ENCODE results near the gene DSC3.
A peak's percentile ranks its signal among the peaks of the same experiment; 100 is the strongest.
"Not testable (repeated sequence)": the region's sequence is repeated elsewhere in the genome, so short reads cannot be mapped to it uniquely, and the experiment has no call there.

The DSC3 gene

DNA sequence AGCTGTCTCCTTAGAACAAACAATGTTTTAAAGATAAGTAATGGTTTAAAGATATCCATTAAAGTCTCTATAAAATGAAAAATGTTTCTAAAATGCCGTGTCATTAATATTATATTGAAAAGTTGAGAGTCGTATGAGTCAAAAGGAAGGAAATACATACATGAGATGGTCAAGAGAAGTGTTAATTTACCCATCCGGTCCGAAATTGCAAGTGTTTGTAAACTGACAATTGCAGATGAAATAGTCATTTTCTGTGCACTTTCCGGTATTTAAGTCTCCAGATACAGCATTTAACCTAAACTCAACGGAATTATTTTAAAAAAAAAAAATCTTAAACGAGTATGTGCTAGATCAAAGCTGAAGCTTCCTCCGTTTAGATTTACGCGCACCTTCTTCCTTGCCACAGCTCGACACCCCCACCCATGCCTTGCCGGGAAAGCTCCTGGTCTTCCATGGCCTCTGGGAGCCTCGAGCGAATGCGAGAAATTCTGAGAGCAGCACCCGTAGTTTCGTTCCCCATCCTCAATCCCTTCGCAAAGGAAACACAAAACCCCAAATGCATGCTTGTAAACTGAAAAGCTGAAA lies 1.8 kb downstream of the DSC3 start:
- DNase-seq, result no peak

DNA sequence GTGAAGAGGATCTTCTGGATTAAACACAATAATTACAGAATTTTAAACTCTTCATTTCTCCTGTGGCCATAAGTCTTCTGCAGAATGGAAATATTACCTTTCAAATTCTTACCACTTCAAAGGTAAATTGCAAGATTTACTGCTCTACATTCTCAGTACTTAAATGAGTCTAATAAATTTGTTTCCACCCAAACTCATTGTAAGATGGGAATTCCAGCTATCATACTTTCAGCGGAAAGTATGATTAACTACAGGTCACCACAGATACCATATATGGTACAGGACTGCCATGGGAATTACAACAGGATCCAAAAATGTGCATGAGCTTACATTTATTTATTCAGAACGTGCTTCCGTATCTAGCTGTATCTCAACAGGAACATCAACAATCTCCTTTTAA lies 3.1 kb downstream of the DSC3 start:
- DNase-seq, result no peak

DNA sequence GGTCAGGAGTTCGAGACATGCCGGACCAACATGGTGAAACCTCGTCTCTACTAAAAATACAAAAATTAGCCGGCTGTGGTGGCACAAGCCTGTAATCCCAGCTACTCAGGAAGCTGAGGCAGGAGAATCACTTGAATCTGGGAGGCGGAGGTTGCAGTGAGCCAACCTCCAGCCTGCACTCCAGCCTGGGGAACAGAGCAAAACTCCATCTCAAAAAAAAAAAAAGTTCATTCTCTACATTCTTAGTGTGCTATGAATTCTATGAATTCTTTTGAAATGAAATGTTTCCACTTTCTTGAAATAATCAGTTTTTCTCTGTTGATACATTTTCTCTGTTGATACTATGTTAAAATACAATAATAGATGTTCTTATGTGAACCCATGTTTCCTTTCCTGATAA lies 4.9 kb downstream of the DSC3 start:
- DNase-seq, result not testable (repeated sequence)

DNA sequence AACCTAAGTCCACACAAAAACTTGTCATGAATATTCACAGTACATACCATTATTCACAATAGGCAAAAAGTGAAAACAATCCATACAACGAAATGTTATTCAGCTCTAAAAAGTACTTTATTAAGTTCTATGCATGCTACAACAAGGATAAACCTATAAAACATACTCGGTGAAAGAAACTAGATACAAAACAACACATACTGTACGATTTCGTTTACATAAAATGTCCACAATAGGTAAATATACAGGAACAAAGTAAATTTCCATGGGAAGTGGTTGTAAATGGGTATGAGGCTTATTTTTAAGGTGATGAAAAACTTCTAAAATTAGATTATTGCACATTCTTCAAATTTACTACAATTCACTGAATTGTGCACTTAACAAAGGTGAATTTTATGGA lies 8.0 kb downstream of the DSC3 start:
- DNase-seq, result no peak

DNA sequence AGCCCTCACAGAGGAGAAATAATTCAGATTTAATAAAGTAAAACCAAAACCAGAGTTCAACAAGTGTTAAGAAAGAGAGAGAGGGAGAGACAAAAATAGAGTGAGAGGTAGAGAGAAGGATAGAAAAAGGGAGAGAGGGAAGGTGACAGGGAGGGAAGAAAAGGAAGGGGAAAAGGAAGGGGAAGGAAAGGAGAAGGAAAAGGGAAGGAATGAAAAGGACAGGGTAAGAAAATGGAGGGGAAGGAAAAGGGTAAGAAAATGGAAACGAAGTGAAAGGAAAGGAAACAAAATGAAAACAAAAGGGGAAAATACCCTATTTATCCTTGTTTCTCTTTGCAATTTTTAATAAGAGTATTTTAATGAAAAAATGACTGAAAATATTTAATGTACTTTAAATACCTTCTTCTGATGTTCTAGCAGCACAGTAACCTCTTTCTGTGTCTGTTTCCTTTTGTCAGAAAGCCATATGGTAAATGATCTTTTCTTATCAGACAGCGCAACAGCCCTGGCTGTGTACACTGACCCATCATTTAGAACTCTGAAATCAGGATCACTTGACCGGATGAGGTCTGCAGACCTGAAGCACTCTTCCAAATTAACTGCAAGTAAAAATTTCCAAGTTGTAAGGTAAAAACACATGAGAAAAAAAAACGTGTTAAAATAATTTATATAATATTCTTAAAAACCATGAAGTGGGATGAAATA lies 11.8 kb downstream of the DSC3 start:
- no peak for DNase-seq

DNA sequence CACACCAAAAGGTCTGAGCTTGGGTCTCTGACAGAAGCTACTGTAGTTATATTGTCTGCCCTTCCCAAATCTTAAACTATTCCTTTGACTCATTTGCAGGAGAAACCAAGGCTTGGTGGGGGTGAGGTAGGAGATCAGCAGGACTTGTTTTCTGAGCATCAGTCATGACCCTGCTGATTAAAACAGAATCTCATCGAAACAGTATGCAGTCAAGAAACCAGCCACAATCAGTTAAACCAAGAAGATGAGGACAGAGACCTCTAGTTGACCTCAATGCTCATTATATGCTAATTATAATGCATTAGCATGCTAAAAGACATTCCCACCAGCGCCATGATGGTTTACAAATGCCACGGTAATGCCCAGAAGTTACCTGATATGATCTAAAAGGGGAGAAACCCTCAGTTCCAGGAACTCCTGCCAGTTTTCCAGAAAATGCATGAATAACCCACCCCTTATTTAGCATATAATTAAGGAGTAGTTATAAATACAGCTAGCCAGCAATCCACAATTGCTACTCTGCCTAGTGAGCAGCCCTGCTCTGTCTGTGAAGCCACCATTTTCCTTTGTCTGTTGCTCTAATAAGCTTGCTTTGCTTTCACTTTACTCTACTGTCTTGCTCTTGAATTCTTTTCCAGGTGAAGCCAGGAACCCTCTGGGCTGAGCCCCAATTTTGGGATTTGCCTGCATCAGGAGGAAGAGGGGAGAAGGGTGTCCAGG lies 26.7 kb downstream of the DSC3 start:
- DNase-seq, result no peak

DNA sequence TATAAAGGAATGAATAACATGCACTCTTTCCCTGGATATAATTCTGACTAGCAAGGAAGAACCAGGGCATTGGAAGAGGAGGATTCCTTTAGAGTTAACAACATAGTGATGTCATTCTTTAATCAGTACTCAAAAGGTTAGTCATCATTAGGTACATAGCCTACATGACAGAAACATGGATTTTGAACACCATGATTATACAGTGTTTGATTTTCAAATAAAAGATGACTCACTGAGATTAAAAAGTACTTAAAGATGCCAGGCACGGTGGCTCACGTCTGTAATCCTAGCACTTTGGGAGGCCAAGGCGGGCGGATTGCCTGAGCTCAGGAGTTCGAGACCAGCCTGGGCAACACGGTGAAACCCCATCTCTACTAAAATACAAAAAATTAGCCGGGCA lies 31.1 kb downstream of the DSC3 start:
- not testable (repeated sequence) for DNase-seq

DNA sequence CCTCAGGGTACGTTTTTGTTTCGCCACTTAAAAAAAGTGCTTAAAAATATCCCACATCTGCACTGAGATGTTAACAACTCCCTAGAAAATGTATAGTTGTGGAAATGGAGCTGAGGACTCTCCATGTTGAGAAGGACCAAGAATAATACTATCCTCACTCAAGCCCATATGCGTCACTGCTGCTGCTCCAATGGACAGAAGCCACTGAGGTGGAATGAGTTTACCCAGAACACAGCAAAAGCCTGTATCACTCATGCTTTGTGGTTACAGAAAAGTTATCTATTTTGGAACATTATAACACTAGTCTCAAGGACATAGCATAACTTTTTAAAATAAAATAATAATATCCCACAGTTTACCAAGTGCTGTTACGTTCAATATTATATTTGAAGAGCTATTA lies 31.9 kb downstream of the DSC3 start:
- DNase-seq, result no peak

DNA sequence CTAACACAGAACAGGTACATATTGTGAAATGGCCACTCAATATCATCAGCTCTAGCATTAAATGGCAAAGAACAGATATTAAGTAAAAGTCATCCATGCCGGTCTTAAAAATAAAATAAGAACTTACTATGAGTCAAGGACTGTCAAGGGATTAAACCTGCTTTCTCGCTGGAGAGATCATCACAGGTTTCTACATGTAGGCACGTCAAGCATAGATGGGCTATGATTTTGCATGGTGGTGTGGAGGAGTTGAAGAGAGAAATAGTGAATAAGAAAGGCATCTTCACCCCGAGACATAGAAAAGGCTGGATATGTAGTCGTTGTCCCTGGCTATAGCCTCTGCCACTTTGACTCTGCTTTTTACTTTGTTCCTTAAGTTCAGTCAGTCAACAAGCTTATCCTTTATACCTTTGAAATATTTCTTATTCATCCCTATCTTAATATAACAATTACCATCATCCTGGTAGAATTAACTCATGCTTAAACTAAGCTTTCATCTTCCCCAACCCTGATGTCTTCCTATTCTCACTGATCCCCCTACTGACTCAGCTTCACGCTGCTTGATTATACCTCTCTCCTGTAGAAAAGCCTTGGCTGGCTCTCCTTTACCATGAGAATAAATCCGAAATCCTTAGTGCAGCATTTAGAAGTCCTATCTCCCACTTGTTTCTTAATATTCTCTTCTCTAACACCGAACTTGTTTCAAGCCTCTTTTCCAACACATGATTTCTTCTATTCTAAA lies 42.5 kb downstream of the DSC3 start:
- no peak for DNase-seq

DNA sequence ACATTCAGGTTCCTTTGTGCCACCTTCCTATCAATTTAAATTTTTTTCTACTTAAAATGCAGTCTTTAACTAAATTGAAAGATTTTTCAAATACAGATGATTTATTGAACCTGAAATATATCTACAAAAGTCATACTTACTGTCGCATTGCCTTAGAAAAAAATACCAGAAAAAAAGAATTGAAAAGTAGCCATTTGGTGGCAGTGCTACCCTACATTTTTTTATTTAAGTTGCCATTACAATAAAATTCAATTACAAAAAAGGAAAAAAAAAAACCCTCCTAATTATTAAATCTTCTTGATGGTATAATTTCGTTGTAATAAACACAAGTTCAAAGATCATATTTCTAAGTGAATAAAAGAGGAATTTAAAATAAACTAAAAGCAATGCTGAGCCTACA lies 43.4 kb downstream of the DSC3 start:
- no peak for DNase-seq

DNA sequence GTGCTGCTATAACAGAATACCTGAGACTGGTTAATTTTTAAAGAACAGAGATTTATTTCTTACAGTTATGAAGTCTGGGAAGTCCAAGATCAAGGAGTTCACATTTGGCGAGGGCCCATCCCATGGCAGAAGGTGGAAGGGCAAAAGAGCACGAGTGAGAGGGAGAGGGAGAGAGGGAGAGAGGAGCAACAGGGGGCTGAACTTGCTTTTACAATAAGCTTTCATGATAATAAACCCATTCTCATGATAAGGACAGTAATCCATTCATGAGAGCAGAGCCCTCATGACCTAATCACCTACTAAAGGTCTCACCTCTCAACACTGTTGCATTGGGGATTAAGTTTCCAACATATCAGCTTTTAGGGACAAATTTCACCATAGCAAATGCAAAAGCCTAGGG lies 45.3 kb downstream of the DSC3 start:
- DNase-seq, result no peak

DNA sequence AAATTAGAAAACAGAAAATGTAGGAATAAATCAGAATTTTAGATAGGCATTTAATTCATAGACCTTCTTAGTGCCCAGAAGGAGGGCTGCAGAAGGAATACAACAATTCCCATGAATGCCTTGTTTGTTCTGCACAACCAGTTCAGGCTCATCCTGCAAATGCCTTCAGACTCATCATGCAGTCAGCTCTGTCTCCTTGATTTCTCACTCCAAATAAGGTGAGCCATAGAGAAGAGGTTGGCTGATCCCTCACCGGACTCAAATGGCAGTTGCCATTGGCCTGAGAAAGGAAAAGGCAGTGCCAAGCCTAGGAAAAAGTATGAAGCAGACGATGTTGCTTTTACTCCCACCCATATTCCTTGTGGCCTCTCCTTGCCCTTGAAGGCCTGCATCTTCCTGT lies 50.3 kb downstream of the DSC3 start:
- no peak for DNase-seq

DNA sequence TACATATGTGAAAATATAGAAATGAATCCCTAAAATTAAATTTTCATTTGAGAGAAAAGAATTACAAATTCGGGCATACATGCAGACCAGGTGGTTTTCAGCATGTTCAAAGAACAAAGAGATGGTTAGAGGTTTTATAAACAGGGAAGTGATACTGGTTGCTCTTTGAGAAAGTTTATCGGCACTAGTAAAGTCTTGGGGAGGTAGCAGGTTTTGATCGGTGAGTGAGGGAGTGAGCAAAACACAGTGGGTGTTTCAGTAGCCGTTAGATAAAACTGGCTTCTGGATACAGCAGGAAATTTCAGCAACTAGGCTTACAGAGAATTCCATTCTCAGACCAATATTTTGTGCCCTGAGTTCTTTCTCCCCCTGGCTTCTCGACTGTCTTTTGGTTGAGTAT lies 51.1 kb downstream of the DSC3 start:
- DNase-seq, result no peak

DNA sequence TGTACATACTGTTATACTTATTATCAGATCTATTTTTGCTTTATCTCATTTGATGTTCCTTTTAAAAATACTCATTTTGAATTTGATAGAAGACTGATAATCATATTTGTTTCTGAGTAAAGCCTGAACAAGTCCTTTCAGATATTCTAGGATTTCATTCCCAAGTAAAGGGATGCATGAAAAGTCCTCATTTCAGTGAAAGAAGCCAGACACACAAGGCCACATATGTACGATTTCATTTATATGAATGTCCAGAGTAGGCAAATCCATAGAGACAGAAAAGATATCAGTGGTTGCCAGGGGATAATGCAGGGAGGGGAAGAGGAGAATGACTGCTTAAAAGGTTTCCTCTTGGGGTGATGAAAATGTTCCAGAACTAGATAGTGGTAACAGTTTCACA lies 53.4 kb downstream of the DSC3 start:
- no peak for DNase-seq

DNA sequence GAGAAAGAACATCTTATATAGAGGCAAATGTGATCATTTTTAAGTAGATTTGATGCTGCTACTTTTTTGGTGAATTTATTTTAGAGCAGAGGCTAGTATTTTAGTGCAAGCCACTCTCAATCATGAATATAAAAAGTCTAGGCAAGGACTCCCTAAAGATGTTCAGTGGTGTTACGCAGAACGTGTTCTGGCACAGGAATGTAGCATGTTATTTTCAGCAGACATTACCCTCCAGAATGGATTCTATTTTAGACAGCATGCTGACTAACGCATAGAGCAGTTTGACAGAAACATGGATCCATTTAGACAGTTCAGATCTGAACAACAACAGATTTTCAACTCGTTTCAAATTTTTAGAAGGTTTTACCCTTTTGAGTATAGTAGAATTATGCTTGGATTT lies 54.1 kb downstream of the DSC3 start:
- no peak for DNase-seq

DNA sequence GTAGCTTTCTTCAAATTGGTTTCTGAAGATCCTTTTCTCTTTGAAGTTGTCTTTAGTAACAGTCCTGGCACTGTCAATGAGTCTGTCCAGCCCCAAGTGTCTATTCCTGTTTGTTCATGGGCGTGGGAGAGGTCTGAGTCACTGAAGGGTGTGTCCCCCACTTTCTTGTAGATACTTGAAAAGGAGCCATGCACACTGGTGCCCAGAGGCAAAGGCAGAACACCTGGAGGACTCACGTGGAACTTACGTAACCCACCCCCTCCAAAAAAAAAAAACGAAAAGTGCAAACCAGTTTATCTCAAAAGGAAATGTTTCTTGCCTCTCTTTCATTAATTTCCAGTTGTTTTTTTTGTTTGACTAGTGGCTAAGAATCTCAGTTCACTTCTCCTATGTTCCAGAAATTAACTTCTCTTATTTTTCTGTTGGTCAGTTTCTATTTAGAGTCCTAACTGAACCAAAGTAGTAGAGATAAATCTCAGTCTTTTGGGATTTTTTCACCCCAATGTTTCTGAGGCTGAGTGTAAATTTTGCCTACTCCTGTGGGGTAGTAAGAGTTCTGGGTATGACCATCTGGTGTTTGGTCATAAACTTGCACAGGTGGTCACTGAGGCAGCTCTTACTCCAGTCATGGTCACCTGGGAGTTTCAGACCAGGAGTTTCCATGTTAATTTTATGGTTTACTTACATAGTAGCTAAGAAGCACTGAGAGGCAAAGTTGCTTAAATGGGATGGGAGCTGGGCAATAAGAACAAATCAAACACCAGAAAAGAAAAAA lies 54.9 kb downstream of the DSC3 start:
- no peak for DNase-seq

DNA sequence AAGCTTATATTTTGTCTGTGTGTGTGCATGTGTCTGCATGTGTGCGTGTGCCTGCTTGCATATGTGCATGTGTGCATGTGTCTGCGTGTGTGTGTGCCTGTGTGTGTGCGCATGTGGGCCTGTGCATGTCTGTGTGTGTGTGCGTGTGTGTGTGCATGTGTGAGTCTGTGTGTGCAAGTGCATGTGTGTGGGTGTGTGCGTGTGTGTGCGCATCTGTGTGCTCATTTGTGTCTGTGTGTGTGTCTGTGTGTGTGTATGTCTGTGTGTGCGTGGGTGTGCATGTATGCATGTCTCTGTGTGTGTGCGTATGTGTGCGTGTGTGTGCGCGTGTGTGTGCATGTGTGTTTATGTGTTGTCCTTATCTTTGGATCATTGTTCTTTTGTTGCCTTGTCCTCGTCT lies 56.8 kb downstream of the DSC3 start:
- no peak for DNase-seq

DNA sequence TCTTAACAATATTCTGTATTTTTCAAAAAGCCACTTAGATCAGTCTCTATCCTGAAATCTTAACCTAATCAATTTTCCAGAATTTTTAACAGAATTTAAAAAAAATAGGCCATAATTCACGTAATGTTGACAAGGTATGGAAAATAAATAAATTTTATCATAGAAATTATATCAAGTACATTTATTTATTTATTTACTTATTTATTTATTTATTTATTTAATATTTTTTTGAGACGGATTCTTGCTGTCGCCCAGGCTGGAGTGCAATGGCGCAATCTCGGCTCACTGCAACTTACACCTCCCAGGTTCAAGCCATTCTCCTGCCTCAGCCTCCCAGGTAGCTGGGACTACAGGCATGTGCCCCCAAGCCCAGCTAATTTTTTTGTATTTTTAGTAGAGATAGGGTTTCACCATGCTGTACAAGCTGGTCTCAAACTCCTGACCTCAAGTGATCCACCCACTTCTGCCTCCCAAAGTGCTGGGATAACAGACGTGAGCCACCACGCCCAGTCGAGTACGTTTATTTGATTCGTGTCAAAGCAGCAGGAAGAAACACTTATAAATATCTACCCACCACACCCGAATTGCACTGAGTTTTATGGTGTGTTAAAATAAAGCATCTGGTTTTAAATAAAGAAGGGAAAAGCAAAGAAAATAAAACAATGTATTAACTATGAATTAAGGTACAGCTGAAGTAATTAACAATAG lies 60.1 kb downstream of the DSC3 start:
- DNase-seq, result no peak

DNA sequence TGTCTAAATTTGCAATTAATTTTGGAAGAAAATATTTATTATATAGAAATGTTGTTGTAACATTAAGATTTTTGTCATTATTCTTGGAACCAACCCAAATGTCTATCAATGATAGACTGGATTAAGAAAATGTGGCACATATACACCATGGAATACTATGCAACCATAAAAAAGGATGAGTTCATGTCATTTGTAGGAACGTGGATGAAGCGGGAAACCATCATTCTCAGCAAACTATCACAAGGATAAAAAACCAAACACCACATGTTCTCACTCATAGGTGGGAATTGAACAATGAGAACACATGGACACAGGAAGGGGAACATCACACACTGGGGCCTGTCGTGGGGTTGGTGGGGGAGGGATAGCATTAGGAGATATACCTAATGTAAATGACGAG lies 64.5 kb downstream of the DSC3 start:
- DNase-seq, result not testable (repeated sequence)

DNA sequence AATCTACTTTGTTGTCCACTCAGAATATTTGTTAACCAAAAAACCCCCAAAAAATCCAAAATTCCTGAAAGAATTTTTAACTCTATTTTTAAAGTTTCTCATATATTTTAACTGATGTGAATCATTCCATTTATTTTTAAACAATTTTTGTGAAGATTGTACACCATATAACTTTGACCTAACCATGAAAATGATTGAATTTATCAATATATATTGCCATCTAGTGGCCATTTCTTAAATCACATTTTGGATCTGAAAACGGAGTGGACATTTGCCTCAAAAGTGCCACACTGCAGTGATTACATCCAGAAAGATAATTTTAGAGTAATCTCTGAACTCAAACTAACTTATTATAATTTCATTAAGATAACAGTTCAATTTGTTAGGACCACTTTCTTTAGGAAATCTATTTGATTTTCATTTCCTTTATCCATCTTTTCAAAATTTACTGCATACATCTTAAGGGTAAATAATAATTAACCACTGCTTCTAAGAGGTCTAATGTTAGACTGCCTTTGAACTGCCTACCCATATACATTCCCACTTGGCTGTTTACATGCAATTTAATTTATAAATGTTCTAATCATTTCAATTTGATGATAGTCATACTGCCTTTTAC lies 71.1 kb downstream of the DSC3 start:
- DNase-seq, result peak in 1 of 2 donors; percentile 19

DNA sequence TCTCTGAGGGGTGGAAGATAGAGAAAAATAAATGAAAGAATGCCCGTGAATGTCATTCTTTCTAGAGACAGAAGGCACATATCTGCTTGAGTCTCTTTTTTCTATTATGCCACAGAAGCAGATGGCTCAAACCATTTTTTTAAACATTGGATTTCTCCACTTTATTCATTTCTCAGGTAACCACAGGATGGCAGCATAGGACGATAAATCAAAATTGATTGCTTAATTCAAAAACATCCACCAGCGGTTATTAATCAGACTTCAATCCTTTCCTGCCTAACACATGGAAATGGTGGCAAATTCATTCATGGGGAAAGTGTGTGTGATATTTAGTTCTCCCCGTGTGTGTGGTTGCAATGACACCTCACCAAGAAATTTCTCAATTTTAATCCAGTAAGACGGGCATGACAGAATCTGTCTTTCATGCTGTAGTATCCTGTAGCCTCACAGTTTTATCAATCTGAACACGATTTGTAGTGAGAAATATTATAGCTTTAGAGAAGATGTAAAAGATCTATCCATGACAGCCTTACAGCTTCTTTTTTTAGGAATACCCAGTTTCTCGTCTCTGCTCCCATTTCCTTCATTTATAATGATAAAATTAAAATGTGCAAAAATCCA lies 72.2 kb downstream of the DSC3 start:
- DNase-seq, result no peak
